H9 (cell line): ENCODE data around the gene S1PR3. TPM values are rescaled to one million over a fixed set of nuclear protein-coding genes. Genes with fewer than 3 reads are reported as not detected.

Source experiments
- DNase-seq: peaks from one replicate; pipeline ENCODE4 v3.0.0-alpha.2; 2017
- H2AFZ ChIP-seq: one replicate; pipeline ENCODE4 v1.6.1; 2013; ENCODE audit warnings: mild to moderate bottlenecking, low read length, control low read depth, moderate library complexity
- H2AK5ac ChIP-seq: 2 replicates; pipeline ENCODE4 v1.6.1; 2013; ENCODE audit warnings: low read length, control low read depth, mixed read lengths; ENCODE audit not compliant: insufficient read length
- H2BK120ac ChIP-seq: one replicate; pipeline ENCODE4 v1.6.1; 2013; ENCODE audit warnings: low read depth, mild to moderate bottlenecking, low read length, control low read depth, inconsistent platforms; ENCODE audit not compliant: poor library complexity, severe bottlenecking
- H2BK12ac ChIP-seq: 2 replicates; pipeline ENCODE4 v1.6.1; 2013; ENCODE audit warnings: low read length, control low read depth, mixed read lengths, low read depth; ENCODE audit not compliant: insufficient read length
- H2BK15ac ChIP-seq: 2 replicates; pipeline ENCODE4 v1.6.1; 2013; ENCODE audit warnings: low read depth, low read length, control low read depth
- H2BK20ac ChIP-seq: one replicate; pipeline ENCODE4 v1.6.1; 2013; ENCODE audit warnings: low read depth, mild to moderate bottlenecking, low read length, control low read depth, inconsistent platforms; ENCODE audit not compliant: poor library complexity, severe bottlenecking
- H2BK5ac ChIP-seq: 2 replicates; pipeline ENCODE4 v1.6.1; 2013; ENCODE audit warnings: low read length, control low read depth, mixed read lengths; ENCODE audit not compliant: insufficient read length
- H3K14ac ChIP-seq: 2 replicates; pipeline ENCODE4 v1.6.1; 2013; ENCODE audit warnings: low read length, control low read depth; ENCODE audit not compliant: insufficient read depth
- H3K18ac ChIP-seq: 2 replicates; pipeline ENCODE4 v1.6.1; 2013; ENCODE audit warnings: low read depth, mild to moderate bottlenecking, mixed read lengths, low read length, control low read depth; ENCODE audit not compliant: insufficient read length
- H3K23ac ChIP-seq: 2 replicates; pipeline ENCODE4 v1.6.1; 2013; ENCODE audit warnings: low read length, control low read depth, mixed read lengths, low read depth; ENCODE audit not compliant: insufficient read length
- H3K23me2 ChIP-seq: 2 replicates; pipeline ENCODE4 v1.6.1; 2013; ENCODE audit warnings: low read depth, mild to moderate bottlenecking, mixed read lengths, low read length, control low read depth; ENCODE audit not compliant: insufficient read length, poor library complexity, severe bottlenecking
- H3K27ac ChIP-seq: 2 replicates; pipeline ENCODE4 v1.5.1; 2013; ENCODE audit warnings: low read length, control low read depth, mixed read lengths, low read depth; ENCODE audit not compliant: insufficient read length
- H3K27me3 ChIP-seq: 2 replicates; pipeline ENCODE4 v1.6.1; 2013; ENCODE audit warnings: low read length, control low read depth, inconsistent platforms; ENCODE audit not compliant: insufficient read depth
- H3K4ac ChIP-seq: 2 replicates; pipeline ENCODE4 v1.6.1; 2013; ENCODE audit warnings: low read depth, mild to moderate bottlenecking, control low read depth, inconsistent platforms, low read length, moderate library complexity
- H3K4me1 ChIP-seq: 2 replicates; pipeline ENCODE4 v1.6.1; 2013; ENCODE audit warnings: low read length, control low read depth, inconsistent platforms; ENCODE audit not compliant: insufficient read depth
- H3K4me2 ChIP-seq: 2 replicates; pipeline ENCODE4 v1.6.1; 2013; ENCODE audit warnings: low read length, control low read depth, mixed read lengths; ENCODE audit not compliant: insufficient read length, insufficient read depth
- H3K56ac ChIP-seq: 2 replicates; pipeline ENCODE4 v1.6.1; 2013; ENCODE audit warnings: low read depth, mild to moderate bottlenecking, mixed read lengths, low read length, control low read depth; ENCODE audit not compliant: insufficient read length
- H3K79me1 ChIP-seq: 2 replicates; pipeline ENCODE4 v1.6.1; 2013; ENCODE audit warnings: low read depth, mild to moderate bottlenecking, moderate library complexity, low read length, control low read depth, inconsistent platforms; ENCODE audit not compliant: insufficient read depth, poor library complexity, severe bottlenecking
- H3K79me2 ChIP-seq: 2 replicates; pipeline ENCODE4 v1.6.1; 2013; ENCODE audit warnings: low read length, control low read depth, inconsistent platforms; ENCODE audit not compliant: insufficient read depth
- H3K9ac ChIP-seq: 2 replicates; pipeline ENCODE4 v1.6.1; 2013; ENCODE audit warnings: low read length, control low read depth, mixed read lengths; ENCODE audit not compliant: insufficient read length; ENCODE audit errors: extremely low read depth
- H3K9me3 ChIP-seq: one replicate; pipeline ENCODE4 v1.6.1; 2013; ENCODE audit warnings: low read depth, low read length, inconsistent platforms; ENCODE audit not compliant: control insufficient read depth
- H3T11ph ChIP-seq: one replicate; pipeline ENCODE4 v1.6.1; 2013; ENCODE audit warnings: mild to moderate bottlenecking, low read length, control low read depth, inconsistent platforms
- H4K20me1 ChIP-seq: one replicate; pipeline ENCODE4 v1.6.1; 2013; ENCODE audit not compliant: control insufficient read depth, insufficient read length, insufficient read depth
- H4K5ac ChIP-seq: 2 replicates; pipeline ENCODE4 v1.6.1; 2013; ENCODE audit warnings: low read depth, mild to moderate bottlenecking, mixed read lengths, low read length, control low read depth; ENCODE audit not compliant: insufficient read length
- H4K8ac ChIP-seq: replicated peaks from 2 replicates; pipeline ENCODE4 v1.6.1; 2013; ENCODE audit warnings: low read length, control low read depth, mixed read lengths, low read depth; ENCODE audit not compliant: insufficient read length
- H4K91ac ChIP-seq: 2 replicates; pipeline ENCODE4 v1.6.1; 2013; ENCODE audit warnings: low read depth, mild to moderate bottlenecking, moderate library complexity, mixed read lengths, low read length, control low read depth; ENCODE audit not compliant: insufficient read length
- H3K27ac Mint-ChIP-seq, 3 experiments: 2 replicates in 2 of 3; 3 replicates in 1 of 3; pipeline ENCODE4 v1.8.0; 2020 to 2021; ENCODE audit warnings: mixed read lengths in 3 of 3, mild to moderate bottlenecking in 1 of 3, moderate library complexity in 1 of 3
- H3K27me3 Mint-ChIP-seq: 2 replicates; pipeline ENCODE4 v1.8.0; 2021; ENCODE audit warnings: low read depth, mild to moderate bottlenecking, moderate library complexity, mixed read lengths
- H3K36me3 Mint-ChIP-seq, 3 experiments: 2 replicates in 2 of 3; 3 replicates in 1 of 3; pipeline ENCODE4 v1.8.0; 2020 to 2021; ENCODE audit warnings: low read depth in 3 of 3, mixed read lengths in 3 of 3; ENCODE audit not compliant: insufficient read depth in 1 of 3
- H3K4me1 Mint-ChIP-seq, 2 experiments: 2 replicates each; pipeline ENCODE4 v1.8.0; 2020; ENCODE audit warnings: mixed read lengths in 2 of 2
- H3K4me3 Mint-ChIP-seq, 2 experiments: 2 replicates in 1 of 2; 3 replicates in 1 of 2; pipeline ENCODE4 v1.8.0; 2020 to 2021; ENCODE audit warnings: mild to moderate bottlenecking in 2 of 2, mixed read lengths in 2 of 2, moderate library complexity in 1 of 2
- H3K9me3 Mint-ChIP-seq, 2 experiments: 2 replicates in 1 of 2; 3 replicates in 1 of 2; pipeline ENCODE4 v1.8.0; 2020; ENCODE audit warnings: mild to moderate bottlenecking in 2 of 2, mixed read lengths in 2 of 2, moderate library complexity in 1 of 2
- WGBS: extraction: QIAGEN DNeasy Blood & Tissue Kit; methylation state at CpG from one replicate; pipeline ENCODE4 v1.1.7; 2013; ENCODE audit warnings: missing lambda C conversion rate, low lambda C conversion rate, mixed read lengths; ENCODE audit not compliant: insufficient read length; ENCODE audit errors: extremely low coverage; 5-methylcytosine and 5-hydroxymethylcytosine counted together
- total RNA-seq: library from RNA; stranded (reverse); gene quantifications from 2 replicates; pipeline ENCODE4 v1.2.1, GENCODE V29; 2021
- TF ChIP-seq, protein P1 (sequence below): fragments of 200-600 bp; sonication (generic); conservative IDR thresholded peaks from 3 replicates; pipeline ENCODE4 v1.8.0; 2021; ENCODE audit warnings: antibody characterized with exemption, mild to moderate bottlenecking

S1PR3 gene
- total RNA-seq, 1 experiment from 2014 or later, result 3.3 TPM

DNA sequence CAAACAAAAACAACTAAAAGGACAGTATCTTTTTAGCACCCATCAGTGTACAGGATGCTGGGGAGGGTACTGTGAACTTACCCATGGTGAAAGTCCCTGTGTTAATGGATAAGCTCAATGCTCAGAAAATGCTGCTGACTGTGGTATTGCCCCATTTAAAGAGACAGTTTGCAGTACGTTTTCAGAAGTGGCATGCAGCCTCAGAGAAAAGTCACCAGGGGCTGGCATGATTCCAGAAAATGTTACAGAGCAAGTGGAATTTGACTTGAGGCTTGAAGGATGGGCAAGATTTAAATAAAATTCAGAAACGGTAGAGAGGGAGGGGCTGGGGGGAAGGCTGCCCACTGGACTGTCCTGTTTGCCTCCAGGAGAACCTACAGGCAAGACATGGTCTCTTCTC lies 7.2 kb downstream of the S1PR3 start:
- Histone ChIP-seq H3K27me3 (no peaks in the 10 kb centered on the region), H2AFZ (no peak overlapping the region), H3K79me1 (no peaks in the 10 kb centered on the region), H3T11ph (no peak overlapping the region), H2BK120ac (no peak overlapping the region), H4K5ac (no peak overlapping the region), H3K56ac (no peak overlapping the region), H3K23me2 (no peaks in the 10 kb centered on the region), H3K4ac (no peak overlapping the region), H4K91ac (no peak overlapping the region), H2BK5ac (no peak overlapping the region), H3K27ac (no peak overlapping the region), H3K18ac (no peak overlapping the region), H3K9me3 (no peaks in the 10 kb centered on the region), H4K8ac (no peak overlapping the region), H3K4me2 (no peak overlapping the region), H3K9ac (no peak overlapping the region), H3K14ac (no peak overlapping the region), H3K23ac (no peak overlapping the region), H2BK15ac (no peak overlapping the region), H3K4me1 (no peaks in the 10 kb centered on the region), H2BK20ac (no peak overlapping the region), H3K79me2 (no peaks in the 10 kb centered on the region), H2BK12ac (no peak overlapping the region), H4K20me1 (peaks cover 3% of the 10 kb centered on the region), H2AK5ac (no peak overlapping the region)
- H3K27ac Mint-ChIP-seq, result no peak overlapping the region; a peak in 1 of 7 replicates
- TF ChIP-seq, protein P1, sequence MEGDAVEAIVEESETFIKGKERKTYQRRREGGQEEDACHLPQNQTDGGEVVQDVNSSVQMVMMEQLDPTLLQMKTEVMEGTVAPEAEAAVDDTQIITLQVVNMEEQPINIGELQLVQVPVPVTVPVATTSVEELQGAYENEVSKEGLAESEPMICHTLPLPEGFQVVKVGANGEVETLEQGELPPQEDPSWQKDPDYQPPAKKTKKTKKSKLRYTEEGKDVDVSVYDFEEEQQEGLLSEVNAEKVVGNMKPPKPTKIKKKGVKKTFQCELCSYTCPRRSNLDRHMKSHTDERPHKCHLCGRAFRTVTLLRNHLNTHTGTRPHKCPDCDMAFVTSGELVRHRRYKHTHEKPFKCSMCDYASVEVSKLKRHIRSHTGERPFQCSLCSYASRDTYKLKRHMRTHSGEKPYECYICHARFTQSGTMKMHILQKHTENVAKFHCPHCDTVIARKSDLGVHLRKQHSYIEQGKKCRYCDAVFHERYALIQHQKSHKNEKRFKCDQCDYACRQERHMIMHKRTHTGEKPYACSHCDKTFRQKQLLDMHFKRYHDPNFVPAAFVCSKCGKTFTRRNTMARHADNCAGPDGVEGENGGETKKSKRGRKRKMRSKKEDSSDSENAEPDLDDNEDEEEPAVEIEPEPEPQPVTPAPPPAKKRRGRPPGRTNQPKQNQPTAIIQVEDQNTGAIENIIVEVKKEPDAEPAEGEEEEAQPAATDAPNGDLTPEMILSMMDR, result no peak
- H3K27me3 Mint-ChIP-seq, result peaks cover 2% of the 10 kb centered on the region; the same call in 1 of the 2 replicates
- no peak for DNase-seq
- peaks cover 9 to 10% of the 10 kb centered on the region in 2 experiments for H3K4me1 Mint-ChIP-seq
- H3K9me3 Mint-ChIP-seq, result no peaks in the 10 kb centered on the region
- no peak overlapping the region for H3K4me3 Mint-ChIP-seq
- H3K36me3 Mint-ChIP-seq, result peaks cover 6 to 18% (median 12%) of the 10 kb centered on the region in 3 experiments; a peak in 6 of 7 replicates
- no CpG with 5 or more reads among the region's 2 CpGs for WGBS
